AG04449 (cell line): Measurements from ENCODE around the gene COX7A2L.

Experiments
- CTCF ChIA-PET: fragments of 350-600 bp; formaldehyde crosslinking; extraction: SDS; loops from one replicate; lab custom pipeline; 2021; ENCODE audit warnings: antibody characterized with exemption; lab: Yijun Ruan, JAX
- POLR2A ChIA-PET: fragments of 400-600, 350-600 bp; formaldehyde crosslinking; extraction: SDS; loops from one replicate; lab custom pipeline; 2020; ENCODE audit warnings: antibody characterized with exemption, inconsistent platforms; lab: Yijun Ruan, JAX
- DNase-seq: peaks from one replicate; pipeline ENCODE4 v3.0.0-alpha.2; 2010; ENCODE audit warnings: low read depth, low spot score
- H3K4me3 ChIP-seq: 2 replicates; pipeline ENCODE4 v1.5.1; 2011; ENCODE audit warnings: low read depth, mild to moderate bottlenecking, control low read depth, low read length
- CTCF ChIP-seq: IDR thresholded peaks from one replicate; pipeline ENCODE4 v1.5.1; 2011; ENCODE audit warnings: mild to moderate bottlenecking, moderate library complexity, low read length, control low read depth, inconsistent platforms; ENCODE audit not compliant: insufficient read depth; ENCODE audit errors: missing control alignments

Gene COX7A2L

DNA sequence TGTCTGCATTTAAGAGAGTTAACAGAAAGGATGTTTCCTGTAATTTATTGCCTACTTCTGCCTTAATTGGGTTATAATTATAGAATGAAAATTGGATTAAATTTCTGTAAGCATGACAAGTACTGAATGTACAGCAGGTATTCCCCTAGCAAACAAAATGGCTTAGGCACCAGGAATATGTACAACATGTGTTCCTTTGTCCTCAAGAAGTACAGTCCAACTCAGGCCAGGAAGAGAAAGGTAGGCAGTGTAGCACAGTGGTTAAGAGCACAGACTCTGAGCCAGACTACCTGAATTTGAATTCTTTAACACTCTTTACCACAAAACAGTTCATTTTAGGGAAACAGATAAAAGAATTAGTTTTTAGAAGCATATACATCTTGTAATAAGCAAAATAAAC is 43.1 kb downstream of the COX7A2L start:
- POLR2A ChIA-PET = no interaction called here
- TF ChIP-seq CTCF = no peak
- DNase-seq = no peak
- H3K4me3 ChIP-seq = no peak overlapping the region
- CTCF ChIA-PET = interaction anchor here (2.5 kb wide), 1 partner anchor 221 kb away, joined by 10 read pairs; no protein-coding TSS in a partner anchor

- ChIA-PET POLR2A (no interaction called here), CTCF (interaction anchor here (2.5 kb wide), 1 partner anchor 221 kb away, joined by 10 read pairs; no protein-coding TSS in a partner anchor)
- no peak overlapping the region for H3K4me3 ChIP-seq
- no peak for DNase-seq
- TF ChIP-seq CTCF = no peak
Observed at GRCh38 chr2:42317486-42317885, 43.5 kb downstream of the COX7A2L start.

GRCh38 chr2:42316910-42317309 is 44.1 kb downstream of the COX7A2L start:
- no peak overlapping the region for H3K4me3 ChIP-seq
- ChIA-PET POLR2A (no interaction called here), CTCF (interaction anchor here (1.0 to 2.5 kb wide), 5 partner anchors 12 to 447 kb away, joined by 3 to 10 read pairs (median 4); no protein-coding TSS in a partner anchor)
- no peak for TF ChIP-seq CTCF
- no peak for DNase-seq

GRCh38 chr2:42315844-42316470 is 45.1 kb downstream of the COX7A2L start:
- POLR2A ChIA-PET = no interaction called here
- no peak for DNase-seq
- no peak overlapping the region for H3K4me3 ChIP-seq
- TF ChIP-seq CTCF = no peak
- CTCF ChIA-PET = interaction anchor here (1.0 to 2.5 kb wide), 5 partner anchors 13 to 446 kb away, joined by 3 to 10 read pairs (median 4); no protein-coding TSS in a partner anchor

DNA sequence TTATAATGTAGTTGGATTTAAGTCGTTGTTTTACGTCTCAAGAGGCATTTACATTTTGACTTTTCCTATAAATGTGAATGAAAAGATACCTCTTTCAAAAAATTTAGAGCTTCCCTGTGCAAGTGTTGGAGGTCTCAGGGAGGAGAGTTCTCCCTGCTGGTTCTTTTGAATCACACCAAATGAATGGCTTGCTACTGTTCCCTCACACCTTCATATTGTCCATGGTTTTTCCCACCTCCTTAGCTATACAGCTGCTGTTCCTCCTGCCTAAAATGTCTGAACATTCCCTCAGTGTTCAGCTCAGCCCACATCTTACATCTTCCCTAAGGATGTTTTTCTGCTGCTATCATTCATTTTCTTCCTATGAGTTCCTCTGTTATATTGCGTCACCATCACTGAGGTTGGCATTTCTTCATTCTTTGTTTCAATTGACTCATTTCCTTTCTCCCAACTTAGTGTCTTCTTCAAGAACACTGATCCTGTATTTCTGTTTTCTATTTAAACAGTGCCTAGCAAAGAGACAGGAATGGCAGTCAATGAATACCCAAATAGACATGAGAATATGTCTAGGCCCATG is 46.0 kb downstream of the COX7A2L start:
- no peak for TF ChIP-seq CTCF
- no peak overlapping the region for H3K4me3 ChIP-seq
- peak; percentile 87 for DNase-seq
- POLR2A ChIA-PET = interaction anchor here (0.7 kb wide), 1 partner anchor 186 kb away, joined by 3 read pairs; no protein-coding TSS in a partner anchor
- CTCF ChIA-PET = interaction anchor here (0.7 to 2.8 kb wide), 6 partner anchors 12 to 461 kb away, joined by 3 to 14 read pairs (median 4); no protein-coding TSS in a partner anchor

- no peak for TF ChIP-seq CTCF
- ChIA-PET CTCF (no interaction called here), POLR2A (no interaction called here)
- no peak overlapping the region for H3K4me3 ChIP-seq
- DNase-seq = no peak
Observed at GRCh38 chr2:42312106-42312505, 48.9 kb downstream of the COX7A2L start.
